Kasumi-1 (cell line): ENCODE results near the gene CCDC188.
"Not testable (repeated sequence)": the region's sequence is repeated elsewhere in the genome, so short reads cannot be mapped to it uniquely, and the experiment has no call there.

Source experiments
- DNase-seq, 2 experiments: peaks; one replicate each; lab custom pipeline; 2025; lab: John Stamatoyannopoulos, UW

The CCDC188 gene

DNA sequence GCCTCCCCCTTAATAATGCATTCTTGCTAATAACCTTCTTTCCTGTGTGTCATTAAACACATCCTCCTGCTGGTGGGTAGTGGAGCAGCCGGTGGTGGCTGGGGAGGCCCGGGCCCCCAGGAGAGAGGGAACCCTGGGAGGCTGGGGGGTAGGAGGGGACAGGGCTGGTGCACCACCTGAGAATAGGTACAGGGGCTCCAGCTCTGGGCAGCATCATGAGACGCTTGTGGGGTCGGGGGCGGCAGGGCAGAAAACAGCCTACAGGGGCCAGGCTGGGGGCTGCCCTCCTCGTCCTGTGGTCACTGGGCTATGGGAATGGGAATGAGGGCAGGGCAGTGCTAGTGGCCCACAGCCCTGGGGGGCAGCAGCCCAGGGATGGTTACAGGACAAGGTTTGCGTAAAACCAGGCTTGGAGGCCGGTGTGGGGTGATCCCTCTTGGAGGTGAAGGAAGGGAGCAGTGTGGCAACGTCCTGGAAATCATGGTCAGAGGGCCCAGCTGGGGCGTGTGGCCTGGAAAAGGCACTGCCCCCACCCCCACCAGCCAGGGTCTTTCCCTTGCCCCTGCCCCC is 18.5 kb upstream of the CCDC188 start:
- DNase-seq = no peak

DNA sequence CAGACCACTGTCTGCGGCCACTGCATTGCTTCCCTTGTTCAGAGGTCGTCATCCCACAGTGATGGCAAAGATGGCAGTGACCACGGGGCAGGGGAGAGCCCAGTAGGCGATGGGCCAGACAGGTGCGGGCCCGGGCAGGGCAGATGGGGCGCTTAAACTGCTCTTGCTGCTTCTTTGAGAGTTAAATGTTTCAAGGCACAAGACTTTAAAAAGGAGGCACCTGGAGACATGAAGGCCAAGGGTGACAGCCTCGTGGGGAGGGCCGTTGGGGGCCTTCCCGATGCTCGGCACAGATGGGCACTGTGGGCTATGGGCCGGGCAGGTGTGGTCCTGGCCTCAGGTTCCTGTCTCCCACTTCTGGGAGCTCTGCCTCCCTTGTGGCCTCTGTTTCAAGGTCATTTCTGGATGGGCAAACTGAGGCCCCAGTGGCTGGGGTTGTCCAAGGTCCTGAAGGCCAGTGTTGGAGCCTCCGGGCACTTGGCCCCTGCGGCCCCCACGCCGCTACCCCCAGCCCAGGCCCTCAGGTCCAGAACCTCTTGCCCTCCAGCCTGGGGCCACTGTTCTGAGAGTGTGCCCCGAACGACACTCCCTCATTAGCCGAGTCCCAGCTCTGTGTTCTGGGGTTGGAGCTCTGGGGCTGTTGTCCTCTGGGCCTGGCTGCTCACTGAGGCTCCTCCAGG is 16.9 kb upstream of the CCDC188 start:
- no peak for DNase-seq

GRCh38 chr22:20166703-20167102 is 15.8 kb upstream of the CCDC188 start:
- DNase-seq = no peak

DNA sequence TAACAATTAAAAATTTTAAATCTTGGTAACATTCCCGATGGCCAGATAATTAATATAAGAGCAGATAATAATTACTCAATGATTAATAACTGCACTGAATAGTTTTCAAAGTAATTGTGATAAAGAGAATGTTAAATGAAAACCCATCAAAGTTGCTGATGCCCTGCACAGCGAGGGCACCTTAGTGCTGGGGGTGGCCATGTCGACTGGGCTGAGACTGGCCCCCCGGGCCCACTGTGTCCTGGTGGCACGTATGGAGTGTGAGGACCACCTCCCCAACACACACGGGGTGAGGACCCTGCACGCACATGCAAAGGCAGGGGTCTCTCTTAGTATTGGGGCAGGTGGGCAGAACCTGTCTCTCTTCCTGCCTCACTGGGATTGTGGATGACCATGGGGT is 15.1 kb upstream of the CCDC188 start:
- DNase-seq = no peak

- DNase-seq = no peak
Measured at GRCh38 chr22:20165421-20165820, 14.6 kb upstream of the CCDC188 start.

DNA sequence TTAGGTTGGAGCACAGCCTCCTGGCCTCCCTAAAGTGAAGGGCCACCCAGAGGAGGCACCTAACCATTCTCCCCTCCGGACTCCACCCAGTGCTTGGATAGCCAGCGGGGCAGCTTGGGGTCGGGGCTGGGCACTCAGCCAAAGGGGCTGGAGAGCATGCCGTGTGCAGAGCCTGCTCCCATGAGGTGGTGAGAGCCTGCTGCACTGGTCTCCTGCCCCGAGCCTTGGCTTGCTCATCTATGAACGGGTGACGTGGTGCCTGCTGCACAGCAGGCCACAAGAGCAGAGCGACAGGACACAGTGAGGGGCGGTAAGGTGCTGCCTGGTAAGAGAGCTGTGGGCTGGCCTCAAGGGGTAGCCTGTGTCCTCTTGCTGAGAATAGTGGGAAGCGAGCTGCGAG is 14.0 kb upstream of the CCDC188 start:
- no peak for DNase-seq

GRCh38 chr22:20160041-20160440 is 9.2 kb upstream of the CCDC188 start:
- DNase-seq = no peak

- not testable (repeated sequence) for DNase-seq
Measured at GRCh38 chr22:20159531-20159930, 8.7 kb upstream of the CCDC188 start.

DNA sequence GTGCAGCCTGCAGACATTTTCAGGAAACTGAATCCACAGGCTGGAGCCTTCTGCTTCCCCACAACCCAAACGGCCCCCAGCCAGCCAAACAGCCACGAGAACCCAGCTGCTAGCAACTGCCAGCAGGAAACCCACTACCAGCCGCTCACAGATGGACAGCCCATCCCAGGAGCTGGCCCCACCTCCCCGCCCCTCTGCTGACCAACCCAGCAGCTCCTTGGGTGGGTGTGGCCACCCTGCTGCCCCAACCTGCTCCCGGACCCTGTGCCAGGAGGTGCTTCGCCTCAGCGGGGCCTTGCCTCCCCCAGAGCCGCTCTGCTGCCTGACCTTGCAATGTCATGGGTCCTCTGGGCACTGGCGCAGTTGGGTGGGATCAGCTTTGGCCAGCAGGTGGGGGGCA is 8.2 kb upstream of the CCDC188 start:
- peak; percentile 85 to 88 for DNase-seq

GRCh38 chr22:20158391-20159036 is 7.7 kb upstream of the CCDC188 start:
- DNase-seq = no peak

- no peak for DNase-seq
Measured at GRCh38 chr22:20157430-20158183, 6.8 kb upstream of the CCDC188 start.

DNA sequence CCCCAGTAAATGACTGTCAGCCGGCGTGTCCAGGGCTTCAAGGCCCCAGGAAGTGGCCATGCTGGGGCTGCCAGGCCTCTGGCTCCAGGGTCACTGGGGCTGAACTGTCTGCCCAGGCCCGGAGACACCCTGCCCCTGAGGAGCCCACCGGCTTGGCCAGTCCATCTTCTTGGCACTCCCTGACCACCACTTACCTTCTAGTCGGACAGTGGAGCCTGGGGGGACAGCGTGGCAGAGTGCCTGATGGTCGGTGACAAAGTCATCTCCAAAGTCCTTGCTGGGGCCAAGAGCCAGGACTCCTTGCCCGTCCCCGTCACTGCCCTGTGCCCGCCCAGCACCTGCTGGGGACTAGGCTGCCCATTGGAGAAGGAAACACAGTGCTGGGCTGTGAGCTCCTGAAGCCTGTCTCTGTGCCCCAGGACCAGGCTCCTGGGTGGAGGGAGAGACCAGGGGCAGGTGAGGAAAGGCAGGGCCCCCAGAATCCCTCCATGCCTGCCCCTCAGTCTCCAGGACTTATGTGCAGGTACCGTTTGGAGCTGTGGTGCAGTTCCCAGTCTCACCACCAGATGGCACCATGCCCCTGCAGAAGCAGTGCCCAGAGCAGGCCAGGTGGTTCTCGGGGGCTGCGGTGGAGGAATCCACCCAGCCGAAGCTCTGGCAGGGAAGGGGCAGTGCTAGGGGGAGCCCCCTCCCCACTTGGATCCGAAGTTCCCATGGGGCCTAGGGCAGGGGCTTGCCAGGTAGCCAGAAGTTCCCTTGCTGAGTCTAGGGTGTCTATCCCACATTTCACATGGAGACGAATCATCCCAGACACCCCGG is 6.0 kb upstream of the CCDC188 start:
- peak; percentile 28 to 75 for DNase-seq

DNA sequence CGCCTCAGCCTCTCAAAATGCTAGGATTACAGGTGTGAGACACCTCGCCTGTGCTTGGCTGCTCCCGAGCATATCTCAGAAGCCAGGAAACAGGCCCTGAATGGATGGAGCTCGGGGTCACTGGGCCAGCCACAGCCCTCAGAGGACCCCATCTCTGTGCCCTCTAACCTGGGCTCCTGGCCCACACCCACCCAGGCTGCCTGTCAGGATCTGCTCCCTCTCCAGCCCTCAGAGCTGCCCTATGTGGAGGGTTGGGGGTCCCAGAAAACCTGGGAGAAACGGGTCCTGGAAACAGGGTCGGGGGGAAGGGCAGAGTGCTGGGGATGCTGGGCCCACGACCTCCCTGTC is 5.2 kb upstream of the CCDC188 start:
- no peak for DNase-seq

DNA sequence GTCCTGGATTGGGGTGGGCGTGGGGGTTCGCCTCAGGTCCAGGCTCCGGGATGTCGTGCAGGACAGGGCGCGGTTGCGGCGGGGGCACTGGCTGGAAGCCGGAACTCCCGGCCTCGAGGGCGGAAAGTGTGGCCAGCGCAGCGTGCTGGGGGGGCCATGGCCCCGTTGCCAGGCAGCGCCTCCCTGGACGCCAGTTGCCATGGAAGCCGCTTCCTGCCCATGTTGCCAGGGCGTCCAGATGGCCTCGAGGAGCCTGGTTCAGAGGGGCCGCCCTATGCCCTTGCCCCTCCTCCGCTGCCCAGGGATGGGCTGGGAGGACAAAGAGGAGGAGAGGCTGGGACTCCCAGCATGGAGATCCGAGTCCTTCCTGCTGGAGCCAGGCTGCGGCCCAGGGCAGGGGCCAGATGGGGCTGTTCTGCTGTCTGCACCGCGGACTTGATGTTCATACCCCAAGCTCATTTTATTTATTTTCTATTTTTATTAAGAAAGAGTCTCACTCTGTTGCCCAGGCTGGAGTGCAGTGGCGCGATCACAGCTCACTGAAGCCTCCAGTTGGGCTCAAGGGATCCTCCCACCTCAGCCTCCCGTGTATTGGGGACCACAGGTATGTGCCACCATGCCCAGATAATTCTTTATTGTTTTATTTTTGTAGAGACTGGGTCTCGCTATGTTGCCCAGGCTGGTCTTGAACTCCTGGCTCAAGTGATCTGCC is 4.6 kb upstream of the CCDC188 start:
- peak in 1 of 2 experiments; percentile 41 for DNase-seq

DNA sequence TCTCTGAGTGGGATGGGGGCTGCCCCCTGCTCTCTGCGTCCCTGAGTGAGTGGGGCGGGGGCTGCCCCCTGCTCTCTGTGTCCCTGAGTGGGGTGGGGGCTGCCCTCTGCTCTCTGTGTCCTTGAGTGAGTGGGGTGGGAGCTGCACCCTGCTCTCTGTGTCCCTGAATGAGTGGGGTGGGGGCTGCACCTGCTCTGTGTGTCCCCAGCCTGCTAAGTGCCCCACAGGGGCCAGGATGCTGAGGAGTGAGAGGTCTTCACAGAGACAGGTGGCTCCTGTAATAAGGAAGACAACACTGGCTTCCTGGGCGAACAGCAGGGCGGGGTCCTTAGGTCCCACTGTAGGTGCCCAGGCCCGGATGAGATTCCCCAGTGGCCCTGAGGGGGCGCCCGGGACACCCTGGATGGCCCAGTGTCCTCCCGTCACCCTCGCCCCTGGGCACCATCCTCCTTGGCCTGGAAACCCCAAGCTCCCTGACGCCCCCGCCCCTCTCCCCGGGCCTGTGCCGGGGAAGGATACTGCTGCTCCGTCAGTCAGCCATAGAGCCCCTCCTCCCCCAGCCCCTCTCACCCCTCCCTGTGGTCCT is 3.8 kb upstream of the CCDC188 start:
- peak in 1 of 2 experiments; percentile 6 for DNase-seq

DNA sequence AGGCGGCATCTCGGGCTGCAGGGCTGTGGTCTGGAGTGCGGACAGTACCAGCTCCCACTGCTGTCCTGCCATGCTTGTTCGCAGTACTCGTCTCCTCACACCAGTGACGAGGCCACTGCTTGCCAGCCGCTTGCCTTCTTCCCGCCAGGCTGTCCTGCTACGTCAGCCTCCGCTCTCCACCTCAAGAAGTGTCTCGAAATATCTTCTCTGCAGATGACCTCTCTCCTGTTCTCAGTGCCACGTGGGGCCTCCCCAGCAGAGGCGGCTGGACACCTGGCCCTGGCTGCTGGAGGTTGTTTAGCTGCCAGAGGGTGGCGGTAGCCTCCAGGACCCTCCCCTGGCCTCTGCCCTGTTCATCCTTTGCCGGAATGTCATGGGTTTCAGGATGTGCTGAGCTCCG is 3.1 kb upstream of the CCDC188 start:
- DNase-seq = no peak

DNA sequence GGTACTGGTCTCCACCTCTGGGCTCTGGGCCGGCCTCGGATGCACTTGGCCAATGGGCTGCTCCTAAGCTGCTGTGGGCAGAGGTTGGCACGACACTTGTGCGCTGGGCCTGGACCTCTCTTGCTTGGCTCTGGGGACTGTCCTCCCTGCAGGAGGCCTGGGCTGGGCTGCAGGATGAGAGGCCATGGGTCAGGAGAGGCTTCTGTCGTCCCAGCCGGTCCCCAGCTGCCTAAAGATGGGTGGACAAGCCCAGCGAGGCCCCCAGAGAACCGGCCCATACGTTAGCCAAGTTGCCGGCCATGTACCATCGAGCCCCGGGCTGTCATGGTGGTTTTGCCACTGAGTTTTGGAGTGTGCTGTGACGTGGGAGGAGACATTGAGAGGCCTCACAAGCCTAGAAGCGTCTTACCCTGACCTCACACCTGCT is 1.6 kb upstream of the CCDC188 start:
- DNase-seq = no peak

- DNase-seq = no peak
Measured at GRCh38 chr22:20151276-20151588, 377 bp upstream of the CCDC188 start.

GRCh38 chr22:20149257-20150250 is 1.3 kb downstream of the CCDC188 start:
- DNase-seq = no peak

DNA sequence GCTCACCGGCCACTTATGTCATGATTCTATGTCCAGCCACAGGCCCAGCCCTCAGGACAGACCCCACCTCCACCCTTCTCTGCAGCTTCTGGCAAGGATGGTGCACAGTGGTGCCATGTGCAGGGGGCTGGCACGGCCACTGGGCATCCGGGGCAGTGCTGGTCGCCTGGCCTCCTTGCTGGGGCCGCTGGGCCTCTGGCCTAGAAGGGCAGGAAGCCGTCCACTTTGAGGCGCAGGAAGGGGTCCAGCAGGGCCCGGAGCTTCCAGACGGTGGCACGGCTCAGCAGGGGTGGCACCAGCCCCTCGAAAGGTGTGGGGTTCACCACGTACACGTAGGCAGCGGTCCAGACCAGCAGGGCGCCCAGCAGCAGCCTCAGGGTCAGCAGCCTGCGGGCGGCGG is 2.4 kb downstream of the CCDC188 start:
- DNase-seq = no peak
